ENCODE measurements around the gene LOXL3.

Gene LOXL3, protein sequence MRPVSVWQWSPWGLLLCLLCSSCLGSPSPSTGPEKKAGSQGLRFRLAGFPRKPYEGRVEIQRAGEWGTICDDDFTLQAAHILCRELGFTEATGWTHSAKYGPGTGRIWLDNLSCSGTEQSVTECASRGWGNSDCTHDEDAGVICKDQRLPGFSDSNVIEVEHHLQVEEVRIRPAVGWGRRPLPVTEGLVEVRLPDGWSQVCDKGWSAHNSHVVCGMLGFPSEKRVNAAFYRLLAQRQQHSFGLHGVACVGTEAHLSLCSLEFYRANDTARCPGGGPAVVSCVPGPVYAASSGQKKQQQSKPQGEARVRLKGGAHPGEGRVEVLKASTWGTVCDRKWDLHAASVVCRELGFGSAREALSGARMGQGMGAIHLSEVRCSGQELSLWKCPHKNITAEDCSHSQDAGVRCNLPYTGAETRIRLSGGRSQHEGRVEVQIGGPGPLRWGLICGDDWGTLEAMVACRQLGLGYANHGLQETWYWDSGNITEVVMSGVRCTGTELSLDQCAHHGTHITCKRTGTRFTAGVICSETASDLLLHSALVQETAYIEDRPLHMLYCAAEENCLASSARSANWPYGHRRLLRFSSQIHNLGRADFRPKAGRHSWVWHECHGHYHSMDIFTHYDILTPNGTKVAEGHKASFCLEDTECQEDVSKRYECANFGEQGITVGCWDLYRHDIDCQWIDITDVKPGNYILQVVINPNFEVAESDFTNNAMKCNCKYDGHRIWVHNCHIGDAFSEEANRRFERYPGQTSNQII

DNA sequence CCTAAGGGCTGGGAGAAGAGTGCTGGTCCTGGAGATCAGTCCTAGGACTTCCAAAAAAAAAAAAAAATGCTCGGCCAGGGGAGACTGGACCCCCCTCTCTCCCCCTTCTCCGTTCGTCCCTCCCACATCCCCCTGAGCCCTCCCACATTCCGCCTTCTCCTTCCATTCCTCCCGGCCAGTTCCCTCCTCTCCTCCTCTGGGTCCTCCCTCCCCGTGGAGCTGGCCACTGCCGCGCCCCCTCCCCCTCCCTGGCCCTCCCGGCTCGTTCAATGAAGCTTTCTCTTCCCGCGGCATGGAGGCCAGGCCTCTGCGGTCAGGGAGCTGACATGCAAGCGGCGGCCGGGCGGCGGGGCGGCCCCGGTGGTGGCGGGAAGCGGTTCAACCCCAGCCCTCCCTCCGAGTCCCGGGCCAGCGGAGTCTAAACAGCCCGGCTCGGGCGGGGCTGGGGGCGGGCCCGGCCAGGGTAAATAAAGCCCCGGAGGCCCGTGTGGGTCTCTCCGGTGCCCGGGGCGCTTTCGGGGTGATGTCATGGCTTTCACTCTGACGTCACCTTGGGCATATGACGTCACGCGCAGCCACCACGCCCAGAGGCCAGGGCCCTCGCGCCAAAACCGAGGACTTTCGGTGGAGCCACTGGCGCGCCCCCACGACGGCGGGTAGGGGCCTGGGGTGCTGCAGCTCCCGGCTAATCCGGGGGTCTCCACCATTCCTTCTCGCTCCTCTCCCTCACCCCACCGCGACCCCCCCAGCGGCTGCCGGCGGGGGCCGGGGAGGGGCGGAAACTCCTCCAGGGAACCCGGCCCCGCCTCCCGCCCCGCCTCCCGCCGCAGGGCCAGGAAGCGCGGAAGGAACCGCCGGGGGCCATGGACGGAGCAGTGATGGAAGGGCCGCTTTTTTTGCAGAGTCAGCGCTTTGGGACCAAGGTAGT lies at the start of gene LOXL3, which contains the start of gene DOK1:
Gene LOXL3, minus strand, starts transcription at position 51 of the 928 bp plus-strand sequence. CDS start 1,308 bp downstream, outside the sequence.
Gene DOK1, plus strand, starts transcription at position 829 of the 928 bp plus-strand sequence. Its CDS starts 35 bp downstream, at position 864.
- DNase-seq (ENCODE audit: low read depth): no peak

DNA sequence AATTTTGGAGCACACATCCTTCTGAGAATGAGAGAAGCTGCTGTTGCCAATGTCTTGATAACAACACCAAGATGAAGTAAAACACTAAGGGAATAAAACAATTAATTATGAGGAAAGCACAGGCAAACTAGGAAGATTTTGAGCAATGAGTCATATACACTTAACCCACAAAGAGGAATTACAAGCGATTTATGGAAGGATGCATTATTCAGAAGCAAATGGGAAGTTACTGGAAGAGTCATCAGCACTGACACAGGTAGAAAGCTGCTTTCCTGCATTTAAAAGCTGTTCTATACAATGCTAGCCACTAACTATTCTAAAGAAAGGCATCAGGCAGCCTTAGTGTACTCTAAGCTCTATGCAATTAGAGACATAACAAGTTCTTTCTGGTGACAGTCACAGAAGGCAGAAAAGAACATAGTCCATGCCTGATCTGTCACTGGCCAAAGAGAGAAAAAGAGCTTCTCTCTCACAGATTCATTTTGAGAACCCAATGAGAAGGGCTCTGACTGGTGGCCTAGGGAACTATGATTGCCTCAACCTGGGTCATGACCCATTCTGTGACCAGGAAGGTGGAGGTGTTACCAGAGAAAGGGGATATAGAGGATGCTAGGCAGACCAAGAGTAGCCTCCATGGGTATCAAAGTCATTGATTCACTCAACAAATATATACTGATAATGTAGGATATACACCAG lies 49.0 kb upstream of the LOXL3 start:
- DNase-seq (ENCODE audit: low read depth): no peak

DNA sequence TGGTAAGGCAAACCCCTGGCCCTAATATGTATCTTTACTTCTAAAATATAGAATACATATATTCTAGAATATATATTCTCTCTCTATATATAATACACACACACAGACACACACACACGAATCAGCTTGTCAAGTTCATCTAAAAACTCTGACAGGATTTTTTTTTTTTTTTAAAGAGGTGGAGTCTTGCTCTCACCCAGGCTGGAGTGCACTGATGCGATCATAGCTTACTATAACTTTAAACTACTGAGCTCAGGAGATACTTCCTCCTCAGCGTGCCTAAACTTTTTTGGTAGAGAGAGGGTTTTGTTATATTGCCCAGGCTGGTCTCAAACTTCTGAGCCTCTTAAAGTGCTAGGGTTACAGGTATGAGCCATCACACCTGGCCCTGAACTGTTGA lies 45.9 kb upstream of the LOXL3 start:
- no peak for DNase-seq (ENCODE audit: low read depth)

DNA sequence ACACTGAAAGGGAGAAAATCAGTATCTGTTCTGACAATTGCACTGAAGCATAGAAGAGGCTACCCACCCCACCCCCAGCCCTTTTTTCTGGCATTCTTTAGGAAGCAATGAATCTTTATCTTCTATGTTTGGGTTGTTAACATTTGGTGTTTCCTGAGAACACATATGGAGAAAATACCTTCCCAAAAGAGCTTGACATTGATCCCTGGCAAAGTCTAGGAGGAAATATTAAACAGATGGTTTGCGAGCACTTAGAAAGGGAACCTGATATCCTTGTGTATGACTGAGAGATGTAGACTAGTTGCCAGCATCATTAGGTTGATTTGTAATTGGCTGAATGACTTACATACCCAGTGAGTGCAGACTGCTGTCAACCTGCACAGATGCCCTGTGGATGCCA lies 43.7 kb upstream of the LOXL3 start:
- DNase-seq (ENCODE audit: low read depth): no peak

DNA sequence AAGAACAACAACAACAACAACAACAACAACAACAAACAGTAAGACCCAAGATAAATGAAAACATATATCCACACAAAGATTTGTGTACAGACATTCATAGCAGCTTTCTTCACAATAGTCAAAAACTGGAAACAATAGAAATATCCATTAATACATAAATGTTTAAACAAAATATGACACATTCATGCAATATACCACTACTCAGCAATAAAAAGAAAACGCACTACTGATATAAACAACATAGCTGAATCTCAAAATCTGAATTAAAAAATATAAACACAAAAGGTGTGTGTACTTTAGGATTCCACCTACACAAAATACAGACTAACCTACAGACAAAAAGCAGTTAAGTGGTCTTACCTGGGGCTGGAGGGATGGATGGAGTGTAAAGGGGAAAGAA lies 42.8 kb upstream of the LOXL3 start:
- DNase-seq (ENCODE audit: low read depth): no peak

DNA sequence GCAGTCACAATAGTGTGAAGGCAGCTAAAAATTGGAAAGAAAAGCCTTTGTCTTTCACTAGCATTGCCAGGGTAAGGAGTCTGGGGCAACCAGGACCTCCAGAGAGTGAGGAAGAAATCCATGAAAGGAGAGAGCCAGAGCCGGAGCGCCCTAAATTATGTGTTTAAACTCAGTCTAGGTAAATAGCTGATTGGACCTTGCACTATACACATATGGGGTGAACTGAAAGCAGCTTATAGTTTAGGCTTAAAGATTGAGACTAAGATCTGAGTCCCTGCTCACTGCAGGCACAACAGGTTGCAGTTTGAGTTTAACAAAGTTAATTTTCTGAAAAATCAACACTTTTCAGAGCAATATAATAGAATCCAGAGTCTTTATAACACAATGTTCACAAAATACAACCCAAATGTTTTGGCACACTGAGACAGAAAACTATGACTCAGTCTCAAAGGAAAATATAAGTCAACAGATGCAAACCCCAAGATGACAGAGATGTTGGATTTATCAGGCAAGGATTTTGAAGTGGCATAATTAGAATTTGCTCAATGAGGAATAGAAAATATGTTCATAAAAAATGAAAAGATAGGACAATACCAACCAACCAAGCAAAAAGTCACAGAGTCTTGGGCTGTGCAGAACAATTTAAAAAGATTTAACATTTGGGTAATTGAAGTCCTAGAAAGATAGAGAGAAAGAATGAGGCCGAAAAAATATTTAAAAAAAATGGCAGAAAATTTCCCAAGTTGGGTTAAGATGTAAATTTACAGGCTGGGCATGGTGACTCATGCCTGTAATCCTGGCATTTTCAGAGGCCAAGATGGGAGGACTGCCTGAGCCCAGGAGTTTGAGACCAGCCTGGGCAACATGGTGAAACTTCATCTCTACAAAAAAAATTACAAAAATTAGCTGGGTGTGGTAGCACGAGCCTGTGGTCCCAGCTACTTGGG lies 40.4 kb upstream of the LOXL3 start:
- no peak for DNase-seq (ENCODE audit: low read depth)

DNA sequence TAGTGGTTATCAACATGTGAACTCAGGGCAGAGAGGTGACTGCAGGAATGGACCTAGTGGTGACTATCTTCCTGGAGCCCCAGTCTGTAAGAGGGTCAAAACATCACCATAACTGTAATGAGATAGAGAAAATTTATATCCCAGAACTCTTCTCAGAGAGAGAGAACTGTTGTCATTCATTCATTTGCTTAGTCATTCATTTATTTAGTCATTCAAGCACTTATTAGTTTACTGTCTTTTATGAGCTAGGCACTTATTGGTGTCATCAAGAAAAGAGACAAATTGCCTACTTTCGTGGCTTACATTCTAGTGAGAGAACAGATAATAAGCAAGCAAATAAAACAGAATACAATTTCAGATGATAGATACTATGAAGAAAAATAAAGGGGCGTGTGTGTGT lies 34.9 kb upstream of the LOXL3 start:
- no peak for DNase-seq (ENCODE audit: low read depth)

DNA sequence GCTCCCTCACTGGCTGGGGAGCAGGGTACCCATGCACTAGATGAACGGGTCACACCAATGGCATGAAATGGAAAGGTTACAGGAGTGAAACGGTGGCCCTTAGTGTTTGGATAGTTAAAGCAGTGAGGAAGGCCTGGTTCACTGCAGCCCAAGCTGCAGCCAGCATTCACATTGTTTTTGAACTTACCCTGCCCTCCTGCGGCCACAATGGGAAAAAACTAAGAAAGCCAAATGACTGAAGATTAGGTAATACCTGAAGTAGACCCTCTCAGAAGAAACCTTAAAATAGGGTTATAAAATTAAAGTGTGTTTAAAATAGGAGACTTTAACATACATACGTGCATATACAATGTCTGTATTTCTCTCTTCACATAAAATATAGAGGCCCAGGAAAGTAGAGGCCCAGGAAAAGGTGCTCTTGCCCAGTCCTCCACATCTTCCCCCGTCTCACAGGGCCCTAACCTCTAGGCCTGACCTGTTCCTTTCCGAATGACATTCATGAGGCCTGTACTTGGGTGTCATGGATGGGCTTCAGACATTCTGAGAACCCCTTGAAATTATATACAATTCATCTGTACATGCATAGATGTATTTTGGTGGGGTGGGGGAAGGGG lies 34.0 kb upstream of the LOXL3 start:
- no peak for DNase-seq (ENCODE audit: low read depth)

DNA sequence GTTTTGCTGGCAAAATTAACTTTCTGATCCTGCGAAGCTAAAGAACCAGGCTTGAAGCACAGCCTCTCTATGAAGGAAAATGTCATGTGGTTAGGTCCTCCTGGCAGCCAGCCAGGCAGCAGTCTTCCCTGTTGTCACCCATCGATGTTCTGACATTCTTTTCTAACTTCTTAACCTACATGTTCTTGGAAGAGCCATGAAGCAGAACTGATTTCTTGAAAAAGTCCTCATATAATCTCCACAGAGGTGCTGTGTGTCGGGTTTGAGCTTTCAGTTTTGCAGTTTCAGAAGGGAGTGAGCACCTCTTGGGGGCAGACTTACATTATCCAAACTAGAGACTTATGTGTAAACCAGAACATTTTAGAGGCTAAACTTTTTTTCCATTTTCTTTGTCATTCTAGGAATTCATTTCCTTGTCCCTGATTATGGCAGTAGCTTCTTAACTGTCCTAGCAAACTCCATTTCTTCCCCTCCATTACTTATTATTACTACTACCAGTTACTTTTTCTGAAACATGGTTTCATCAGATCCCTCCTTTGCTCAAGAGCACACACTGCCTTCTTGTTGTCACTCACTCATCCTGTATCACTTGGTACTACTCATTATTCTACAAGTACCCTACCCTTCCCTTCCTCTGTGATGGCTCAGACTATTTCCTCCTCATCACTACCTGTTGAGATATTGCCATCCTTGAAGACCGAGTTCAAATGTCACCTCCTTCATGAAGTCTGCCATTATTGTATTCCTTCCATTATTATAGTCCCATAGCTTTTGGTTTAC lies 31.9 kb upstream of the LOXL3 start:
- no peak for DNase-seq (ENCODE audit: low read depth)

DNA sequence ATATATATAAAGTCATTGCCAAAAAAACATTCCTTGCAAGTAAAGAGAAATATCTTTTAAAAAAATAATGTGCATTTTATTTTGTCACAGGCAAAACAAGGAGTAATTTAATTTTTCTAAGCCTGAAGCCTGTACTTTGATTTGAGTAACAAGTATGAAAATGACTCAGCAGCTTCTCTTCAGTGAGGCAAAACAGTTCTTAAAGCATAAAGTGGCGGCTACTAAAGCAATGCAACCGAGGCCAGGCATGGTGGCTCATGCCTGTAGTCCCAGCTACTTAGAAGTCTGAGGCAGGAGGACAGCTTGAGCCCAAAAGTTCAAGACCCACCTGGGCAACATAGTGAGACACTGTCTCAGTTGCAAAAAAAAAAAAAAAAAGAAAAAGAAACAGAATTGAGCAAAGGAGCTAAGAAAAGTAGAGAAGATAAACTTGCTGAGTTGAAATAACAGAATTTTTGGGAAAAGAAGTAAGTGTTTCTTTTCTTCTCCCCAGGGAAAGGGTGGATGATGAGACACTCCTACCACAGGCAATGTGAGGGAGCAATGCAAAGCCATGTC lies 30.4 kb upstream of the LOXL3 start:
- no peak for DNase-seq (ENCODE audit: low read depth)

DNA sequence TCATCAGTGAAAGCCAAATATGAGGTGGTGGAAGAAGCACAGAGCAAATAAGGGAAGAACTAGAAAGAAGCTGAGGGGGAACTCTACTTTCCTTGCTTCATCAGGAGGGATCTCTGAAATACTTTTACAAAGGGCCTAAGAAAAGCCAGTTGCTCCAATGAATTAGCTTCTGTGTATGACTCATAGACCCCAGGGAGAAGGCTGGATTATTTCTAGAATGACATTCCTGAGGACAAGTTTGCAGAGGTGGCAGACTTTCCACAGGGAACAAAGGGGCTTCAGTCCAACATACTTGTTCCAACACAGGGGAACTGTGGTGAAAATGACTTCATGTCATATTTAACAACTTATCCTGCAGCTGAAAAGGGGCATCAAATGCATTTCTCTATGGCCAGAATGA lies 29.8 kb upstream of the LOXL3 start:
- DNase-seq (ENCODE audit: low read depth): no peak

DNA sequence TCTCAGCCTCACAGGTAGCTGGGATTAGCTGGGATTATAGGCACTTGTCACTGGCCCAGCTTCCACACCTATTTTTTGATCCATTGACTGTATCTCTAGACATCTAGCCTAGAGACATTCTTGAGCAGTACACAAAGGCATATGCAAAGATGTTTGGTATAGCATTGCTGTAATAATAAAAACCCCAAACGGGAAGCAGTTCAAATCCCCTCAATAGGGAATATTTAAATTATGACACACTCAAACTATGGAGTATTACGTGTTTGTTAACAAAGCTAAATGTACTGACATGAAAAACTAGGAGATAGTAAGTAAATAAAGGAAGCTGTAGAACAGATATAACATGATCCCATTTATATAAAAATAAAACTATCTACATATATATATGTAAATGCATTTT lies 28.4 kb upstream of the LOXL3 start:
- DNase-seq (ENCODE audit: low read depth): no peak

DNA sequence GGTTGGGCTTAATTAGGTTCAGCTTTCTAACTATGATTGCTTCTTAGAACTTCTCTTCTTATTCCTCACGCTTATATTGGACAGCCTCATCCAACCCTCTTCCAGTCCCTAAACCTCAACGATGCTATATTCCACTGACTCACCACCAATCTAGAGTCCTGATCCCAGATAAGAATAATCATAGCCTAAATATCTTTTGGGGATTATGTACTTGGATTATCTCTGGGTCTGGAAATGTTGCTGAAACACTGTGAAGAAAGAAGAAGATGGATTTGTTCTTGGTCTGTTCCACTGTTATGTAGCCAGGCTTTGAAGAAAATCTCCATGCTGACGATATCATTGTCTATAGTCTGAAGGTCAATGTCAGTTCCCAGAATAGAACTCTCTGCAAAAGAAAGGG lies 27.7 kb upstream of the LOXL3 start:
- DNase-seq (ENCODE audit: low read depth): no peak

DNA sequence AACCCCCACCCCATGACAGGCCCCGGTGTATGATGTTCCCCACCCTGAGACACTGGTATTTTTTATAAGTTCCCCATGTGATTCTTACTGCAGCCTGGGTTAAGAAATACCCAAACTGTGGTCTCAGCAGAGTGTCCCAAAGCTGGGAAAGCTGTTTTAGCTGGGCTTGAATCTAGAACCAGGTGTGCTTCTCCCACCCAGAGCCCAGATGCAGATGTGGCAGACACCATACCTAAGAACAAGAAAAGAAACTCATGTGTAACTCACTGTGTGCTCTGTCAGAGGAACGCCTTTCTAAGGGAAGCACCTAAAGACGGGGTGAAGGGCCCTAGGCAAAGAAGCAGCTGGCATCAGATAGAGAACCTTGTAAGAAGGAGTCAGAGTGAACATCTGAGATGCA lies 24.7 kb upstream of the LOXL3 start:
- DNase-seq (ENCODE audit: low read depth): no peak

DNA sequence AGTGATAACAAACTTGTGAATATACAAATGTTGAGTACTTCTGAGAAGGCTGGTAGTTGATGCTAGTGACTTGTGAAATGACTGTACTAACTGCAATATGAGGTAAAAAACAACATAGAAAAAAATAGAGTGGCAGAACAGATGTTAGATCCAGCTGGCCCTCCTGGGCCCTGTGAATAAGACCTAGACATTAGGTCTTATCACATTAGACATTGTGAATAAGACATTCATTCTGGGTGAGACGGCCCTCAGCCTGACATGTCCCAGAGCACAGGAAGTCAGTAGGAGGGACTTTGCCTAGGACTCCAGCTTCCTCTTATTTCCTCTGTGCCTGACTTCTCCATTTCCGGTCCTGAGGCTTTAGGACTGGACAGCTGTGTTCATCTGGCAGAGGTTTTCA lies 23.7 kb upstream of the LOXL3 start:
- no peak for DNase-seq (ENCODE audit: low read depth)

DNA sequence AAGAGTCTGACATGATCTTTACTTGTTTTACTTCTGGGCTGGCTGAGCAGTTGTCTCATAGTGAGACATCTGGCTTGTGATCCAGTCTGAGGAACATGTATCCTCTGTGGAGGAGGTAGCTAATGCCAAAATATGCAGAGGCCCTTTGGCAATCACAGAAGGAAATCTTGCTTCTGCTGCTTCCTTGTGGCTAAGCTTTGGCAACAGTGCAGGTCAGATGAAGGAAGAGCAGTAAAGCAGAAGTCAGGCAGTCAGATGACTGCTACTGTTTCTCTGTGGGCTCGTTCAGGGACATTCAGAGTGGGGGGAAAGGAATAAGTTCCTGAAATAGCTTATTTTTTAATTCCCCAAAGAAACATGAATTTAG lies 23.1 kb upstream of the LOXL3 start:
- DNase-seq (ENCODE audit: low read depth): no peak

DNA sequence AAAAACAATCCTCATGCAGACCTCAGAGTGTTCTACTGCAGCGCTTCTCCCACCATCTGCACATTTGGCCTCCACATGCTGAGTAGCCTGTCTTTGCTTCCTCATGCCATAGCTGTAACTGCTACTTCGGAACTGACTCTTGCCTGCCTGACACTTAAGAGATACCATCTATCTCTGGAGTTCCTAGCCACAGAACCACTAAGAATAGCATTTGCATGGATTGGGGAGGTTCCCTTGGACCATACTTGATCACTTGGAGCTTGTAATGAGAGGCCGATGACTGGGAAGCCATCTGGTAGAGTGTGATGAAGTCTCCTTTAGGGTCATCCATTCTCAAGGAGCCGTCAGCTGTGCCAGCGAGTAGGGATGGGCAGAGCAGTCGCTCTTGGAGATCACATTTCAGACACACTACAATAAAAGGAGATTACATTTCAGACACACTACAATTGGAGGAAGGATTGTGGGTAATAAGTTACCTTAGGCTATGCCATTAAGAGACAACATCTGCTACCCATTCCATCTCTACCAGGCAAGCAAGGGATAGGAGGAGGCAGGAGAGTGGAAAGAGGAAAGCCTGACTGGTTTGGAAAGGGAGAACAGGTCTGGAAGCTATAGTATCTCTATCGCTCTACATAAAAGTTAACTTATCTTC lies 22.6 kb upstream of the LOXL3 start:
- DNase-seq (ENCODE audit: low read depth): no peak

DNA sequence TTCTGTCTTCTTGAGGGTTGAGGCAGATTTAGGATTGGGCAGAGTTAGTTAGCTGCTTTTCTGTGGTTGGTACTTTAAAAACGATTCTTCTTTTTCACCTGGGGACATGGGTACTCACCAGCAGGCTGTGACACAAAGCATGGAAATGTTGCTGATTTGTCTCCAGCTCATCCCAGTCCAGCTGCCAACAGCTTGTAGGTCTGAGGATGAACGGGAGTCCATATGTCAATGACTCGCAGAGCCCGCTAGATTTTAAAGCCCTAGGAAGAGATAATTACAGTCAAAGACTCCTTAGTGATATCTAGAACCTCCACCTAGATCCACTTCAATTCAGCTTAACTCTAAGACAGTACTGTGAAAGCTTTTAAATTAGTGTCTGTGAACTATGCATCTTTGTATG lies 21.6 kb upstream of the LOXL3 start:
- no peak for DNase-seq (ENCODE audit: low read depth)
